Aorta (tissue), 5 donors: Measurements from ENCODE around the gene HIVEP3. TPM values are rescaled to one million over a fixed set of nuclear protein-coding genes. Genes with fewer than 3 reads are reported as not detected.
"Not testable (repeated sequence)": the region's sequence is repeated elsewhere in the genome, so short reads cannot be mapped to it uniquely, and the experiment has no call there.

Experiments
- ATAC-seq: fragments of 200-7000 bp; cut with Tn5 transposase; one replicate; pipeline ENCODE4 v1.9.1; 2022; ENCODE audit warnings: moderate library complexity; ENCODE audit not compliant: low FRiP score
- DNase-seq, 2 donors: peaks; one replicate each; pipeline ENCODE4 v3.0.0-alpha.2; 2020
- H3K27ac ChIP-seq, 2 donors: one replicate each; pipeline ENCODE4 v1.5.1; 2013; ENCODE audit warnings: low read length in 2 of 2, mild to moderate bottlenecking in 2 of 2, moderate library complexity in 2 of 2, control low read depth in 1 of 2, inconsistent platforms in 1 of 2, low read depth in 1 of 2
- H3K27me3 ChIP-seq, 2 donors: one replicate each; pipeline ENCODE4 v1.6.1; 2013; ENCODE audit warnings: control low read depth in 1 of 2, low read length in 1 of 2, mild to moderate bottlenecking in 1 of 2, moderate library complexity in 1 of 2; ENCODE audit not compliant: insufficient read depth in 2 of 2, control insufficient read depth in 1 of 2
- H3K36me3 ChIP-seq, 2 donors: one replicate each; pipeline ENCODE4 v1.6.1; 2013; ENCODE audit warnings: control low read depth in 1 of 2, low read length in 1 of 2, mild to moderate bottlenecking in 1 of 2; ENCODE audit not compliant: insufficient read depth in 2 of 2, control insufficient read depth in 1 of 2
- H3K4me1 ChIP-seq, 2 donors: one replicate each; pipeline ENCODE4 v1.6.1; 2013; ENCODE audit warnings: low read length in 2 of 2, control low read depth in 1 of 2, mild to moderate bottlenecking in 1 of 2, moderate library complexity in 1 of 2; ENCODE audit not compliant: insufficient read depth in 2 of 2, control insufficient read depth in 1 of 2
- H3K4me3 ChIP-seq, 2 donors: one replicate each; pipeline ENCODE4 v1.5.1; 2013; ENCODE audit warnings: low read length in 2 of 2, control low read depth in 1 of 2, mild to moderate bottlenecking in 1 of 2
- H3K9me3 ChIP-seq: one replicate; pipeline ENCODE4 v1.6.1; 2013; ENCODE audit warnings: mild to moderate bottlenecking, low read length; ENCODE audit not compliant: control insufficient read depth
- WGBS, 2 donors: extraction: QIAGEN DNeasy Blood & Tissue Kit; methylation state at CpG; one replicate each; pipeline ENCODE4 v1.1.7; 2013; 5-methylcytosine and 5-hydroxymethylcytosine counted together
- intact Hi-C, 2 donors: fragments of 100-400 bp; cut with DNase I; formaldehyde crosslinking; loops; one replicate each; pipeline versions ENCODE4 v1.14.2 to v1.15.0; 2022
- polyA plus RNA-seq, 2 donors: library from polyadenylated mRNA; stranded (reverse); fragments of 200-250 nt; gene quantifications; one replicate each; pipeline ENCODE4 v1.2.3, GENCODE V29; 2013
- total RNA-seq, 2 donors: library from RNA; stranded (reverse); fragmentation: NEBNext Ultra II Directional; extraction: Animal tissue kit (Norgen Biotek cat#: 25700); gene quantifications; one replicate each; pipeline ENCODE4 v1.2.1, GENCODE V29; 2021
- donor health status: healthy with polysubstance abuse.
- donor health status: Bipolar disorder and iron deficiency.
- donor health status: DM: no; HTN: no; CAD: no.
- donor health status: DM: no; HTN: no; CAD: no.
- donor health status: DM: yes; HTN: yes; CAD: no.

The HIVEP3 gene
- total and polyA plus RNA-seq, 4 donors: 1.6 to 6.3 (median 4.0) TPM

GRCh38 chr1:41952208-41952607, 33.5 kb upstream of the HIVEP3 start:
- Histone ChIP-seq H3K36me3 (no peaks in the 10 kb centered on the region), H3K4me3 (no peak overlapping the region), H3K27me3 (no peaks in the 10 kb centered on the region), H3K9me3 (no peaks in the 10 kb centered on the region), H3K27ac (no peak overlapping the region), H3K4me1 (no peaks in the 10 kb centered on the region)
- DNase-seq: no peak
- ATAC-seq: no peak
- WGBS, 2 donors: 93 to 97% methylated on average over 2 of the region's 2 CpGs
- intact Hi-C loops: no loop called here

- H3K27ac ChIP-seq, DNase-seq, H3K4me1 ChIP-seq, ATAC-seq, H3K27me3 ChIP-seq, H3K9me3 ChIP-seq, H3K36me3 ChIP-seq, H3K4me3 ChIP-seq, intact Hi-C loops: not testable (repeated sequence)
- WGBS, 2 donors: 67 to 82% methylated on average over 3 of the region's 3 CpGs
Measured at GRCh38 chr1:41951492-41951891, 32.8 kb upstream of the HIVEP3 start.

- no peaks in the 10 kb centered on the region for H3K9me3 ChIP-seq
- H3K4me1 ChIP-seq: no peaks in the 10 kb centered on the region
- H3K36me3 ChIP-seq: no peaks in the 10 kb centered on the region
- DNase-seq (no peak), ATAC-seq (no peak)
- no peaks in the 10 kb centered on the region for H3K27me3 ChIP-seq
- intact Hi-C loops: no loop called here
- 49 to 64% methylated on average over 1 of the region's 1 CpG for WGBS, 2 donors
- H3K27ac ChIP-seq: no peak overlapping the region
- H3K4me3 ChIP-seq: no peak overlapping the region
Measured at GRCh38 chr1:41950820-41951219, 32.1 kb upstream of the HIVEP3 start.

- H3K27me3 ChIP-seq, H3K27ac ChIP-seq, H3K9me3 ChIP-seq, intact Hi-C loops, ATAC-seq, H3K36me3 ChIP-seq, H3K4me1 ChIP-seq, H3K4me3 ChIP-seq, DNase-seq: not testable (repeated sequence)
- 92 to 93% methylated on average over 10 of the region's 10 CpGs for WGBS, 2 donors
Measured at GRCh38 chr1:41945946-41946345, 27.2 kb upstream of the HIVEP3 start.

- Histone ChIP-seq H3K4me3 (no peak overlapping the region), H3K4me1 (no peaks in the 10 kb centered on the region), H3K27ac (no peak overlapping the region), H3K27me3 (no peaks in the 10 kb centered on the region), H3K36me3 (no peaks in the 10 kb centered on the region), H3K9me3 (peaks cover 2% of the 10 kb centered on the region)
- DNase-seq: no peak
- intact Hi-C loops: no loop called here
- no peak for ATAC-seq
- WGBS, 2 donors: 88 to 89% methylated on average over 1 of the region's 1 CpG
Measured at GRCh38 chr1:41943717-41944116, 25.0 kb upstream of the HIVEP3 start.

- ATAC-seq (no peak), DNase-seq (no peak)
- no peaks in the 10 kb centered on the region for H3K4me1 ChIP-seq
- intact Hi-C loops: no loop called here
- no peaks in the 10 kb centered on the region for H3K36me3 ChIP-seq
- peaks cover 4% of the 10 kb centered on the region for H3K9me3 ChIP-seq
- no peak overlapping the region for H3K27ac ChIP-seq
- H3K27me3 ChIP-seq: no peaks in the 10 kb centered on the region
- H3K4me3 ChIP-seq: no peak overlapping the region
Measured at GRCh38 chr1:41942278-41942677, 23.6 kb upstream of the HIVEP3 start.

- intact Hi-C loops: no loop called here
- Histone ChIP-seq H3K9me3 (peaks cover 4% of the 10 kb centered on the region), H3K36me3 (no peaks in the 10 kb centered on the region), H3K4me1 (no peaks in the 10 kb centered on the region), H3K27ac (no peak overlapping the region), H3K27me3 (no peaks in the 10 kb centered on the region), H3K4me3 (no peak overlapping the region)
- WGBS, 2 donors: 81% methylated on average over 1 of the region's 1 CpG
- DNase-seq: no peak
- ATAC-seq: no peak
Measured at GRCh38 chr1:41941381-41941780, 22.7 kb upstream of the HIVEP3 start.

GRCh38 chr1:41939194-41939593, 20.5 kb upstream of the HIVEP3 start:
- peaks cover 4% of the 10 kb centered on the region for H3K9me3 ChIP-seq
- H3K4me3 ChIP-seq: no peak overlapping the region
- intact Hi-C loops: no loop called here
- no peaks in the 10 kb centered on the region for H3K4me1 ChIP-seq
- no peaks in the 10 kb centered on the region for H3K27me3 ChIP-seq
- no peak overlapping the region for H3K27ac ChIP-seq
- H3K36me3 ChIP-seq: no peaks in the 10 kb centered on the region
- DNase-seq: no peak
- 32 to 42% methylated on average over 5 of the region's 5 CpGs for WGBS, 2 donors
- ATAC-seq: no peak

- Histone ChIP-seq H3K27ac (no peak overlapping the region), H3K4me3 (no peak overlapping the region), H3K9me3 (peaks cover 4% of the 10 kb centered on the region), H3K4me1 (no peaks in the 10 kb centered on the region), H3K36me3 (no peaks in the 10 kb centered on the region), H3K27me3 (no peaks in the 10 kb centered on the region)
- intact Hi-C loops: no loop called here
- WGBS, 2 donors: 74 to 78% methylated on average over 2 of the region's 2 CpGs
- DNase-seq (no peak), ATAC-seq (no peak)
Measured at GRCh38 chr1:41936107-41936506, 17.4 kb upstream of the HIVEP3 start.
